Stimulated activated CD8-positive, alpha-beta memory T cell treated with anti-CD3 and anti-CD28 coated beads, Interleukin-4, amount 100 ng/mL, for 4 hours (primary cell): Measurements from ENCODE around the gene SLC25A17.
"Not testable (repeated sequence)": the region's sequence is repeated elsewhere in the genome, so short reads cannot be mapped to it uniquely, and the experiment has no call there.

Source experiments
- DNase-seq, 2 donors: peaks; one replicate each; pipeline ENCODE4 v3.0.0-alpha.2; 2020; ENCODE audit warnings: low read depth in 2 of 2, low spot score in 1 of 2

Gene SLC25A17

GRCh38 chr22:40819599-40820140 lies 524 bp upstream of the SLC25A17 start:
- no peak for DNase-seq

GRCh38 chr22:40818192-40818746 lies 877 bp downstream of the SLC25A17 start:
- DNase-seq, result no peak

DNA sequence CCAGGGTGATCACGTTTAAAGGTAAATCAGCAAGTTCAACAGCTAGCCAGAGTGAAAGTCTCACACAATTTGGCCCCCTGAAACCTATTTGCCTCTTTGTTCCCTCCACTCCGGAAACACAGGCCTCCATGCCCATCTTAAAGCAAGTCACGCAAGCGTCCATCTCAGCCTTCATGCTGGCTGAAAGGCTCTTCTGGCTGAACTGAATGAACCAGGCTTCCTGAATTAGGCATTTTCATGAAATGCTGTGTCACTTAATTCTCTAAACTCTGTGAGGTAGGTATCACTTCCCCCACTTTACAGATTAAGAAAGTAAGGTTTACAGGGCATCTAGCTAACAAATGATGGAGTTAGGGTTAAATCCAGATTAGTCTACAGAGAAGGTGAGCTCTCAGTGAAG lies 1.4 kb downstream of the SLC25A17 start:
- DNase-seq, result no peak

DNA sequence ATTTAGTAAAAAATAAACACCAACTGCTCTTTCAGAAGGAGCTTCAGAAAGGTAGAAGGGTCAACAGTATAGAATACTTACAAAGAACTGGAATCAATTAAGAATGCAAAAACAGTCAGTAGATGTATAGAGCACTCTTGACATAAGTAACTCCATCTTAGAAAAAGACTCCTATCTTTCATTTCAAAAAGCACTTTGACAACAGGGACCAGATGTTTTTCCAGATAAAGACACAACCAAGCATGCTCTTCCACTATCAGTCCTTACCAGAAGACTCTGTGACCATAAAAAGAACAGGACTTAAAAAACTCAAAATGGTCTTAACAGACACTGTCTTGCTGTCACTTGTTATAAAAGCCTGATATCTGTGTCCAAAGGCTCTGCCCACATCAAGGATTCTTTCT lies 5.2 kb downstream of the SLC25A17 start:
- no peak for DNase-seq

DNA sequence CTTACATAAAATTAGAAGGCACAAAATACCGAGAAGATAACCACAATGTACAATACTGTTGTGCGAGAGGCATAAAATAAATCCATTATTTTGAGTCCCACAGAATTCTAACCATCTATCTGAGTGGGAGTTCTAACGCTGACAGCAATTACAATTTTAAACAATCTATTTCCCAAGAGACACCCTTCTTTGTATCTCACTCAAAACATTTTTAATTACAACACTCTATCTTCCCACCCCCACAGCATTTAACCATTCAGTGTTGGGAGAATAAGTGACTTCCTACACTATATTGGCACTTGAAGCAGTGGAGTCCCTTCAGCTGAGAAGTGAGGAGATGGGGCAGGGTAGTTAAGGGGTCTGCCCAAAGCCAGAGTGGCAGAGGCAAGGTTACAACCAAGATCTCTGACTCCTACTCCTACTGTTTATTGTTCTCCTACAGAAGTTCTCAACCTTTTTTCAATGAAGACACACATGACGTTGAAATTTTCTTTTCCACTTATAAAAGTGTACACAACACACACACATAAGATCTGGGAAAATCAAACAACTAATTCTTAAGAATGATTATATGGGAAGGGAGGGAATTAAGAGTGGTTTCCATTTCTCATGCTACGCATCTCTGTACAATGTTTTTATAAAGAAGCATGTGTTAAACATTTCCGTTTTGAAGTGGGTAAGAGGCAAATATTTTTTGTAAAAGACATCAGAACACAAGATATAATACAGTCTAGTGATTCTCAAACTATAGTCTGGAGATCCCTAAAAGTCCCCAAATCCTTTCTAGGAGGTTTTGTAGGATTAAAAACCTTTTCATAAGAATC lies 10.9 kb downstream of the SLC25A17 start:
- no peak for DNase-seq

DNA sequence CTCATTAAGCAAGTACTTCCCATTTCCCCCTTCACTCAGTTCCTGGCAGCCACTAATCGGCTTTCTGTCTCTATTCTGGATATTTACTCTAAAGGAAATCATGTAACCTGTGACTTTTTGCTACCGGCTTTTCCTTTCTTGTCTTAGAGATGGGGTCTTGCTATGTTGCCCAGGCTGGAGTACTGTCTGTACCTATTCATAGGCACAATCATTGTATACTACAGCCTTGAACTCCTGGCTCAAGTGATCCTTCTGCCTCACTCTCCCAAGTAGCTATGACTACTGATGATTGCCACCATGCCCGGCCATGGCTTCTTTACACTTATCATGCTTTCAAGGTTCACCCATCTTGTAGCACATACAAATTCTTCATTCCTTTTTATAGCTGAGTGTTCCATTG lies 12.4 kb downstream of the SLC25A17 start:
- no peak for DNase-seq

DNA sequence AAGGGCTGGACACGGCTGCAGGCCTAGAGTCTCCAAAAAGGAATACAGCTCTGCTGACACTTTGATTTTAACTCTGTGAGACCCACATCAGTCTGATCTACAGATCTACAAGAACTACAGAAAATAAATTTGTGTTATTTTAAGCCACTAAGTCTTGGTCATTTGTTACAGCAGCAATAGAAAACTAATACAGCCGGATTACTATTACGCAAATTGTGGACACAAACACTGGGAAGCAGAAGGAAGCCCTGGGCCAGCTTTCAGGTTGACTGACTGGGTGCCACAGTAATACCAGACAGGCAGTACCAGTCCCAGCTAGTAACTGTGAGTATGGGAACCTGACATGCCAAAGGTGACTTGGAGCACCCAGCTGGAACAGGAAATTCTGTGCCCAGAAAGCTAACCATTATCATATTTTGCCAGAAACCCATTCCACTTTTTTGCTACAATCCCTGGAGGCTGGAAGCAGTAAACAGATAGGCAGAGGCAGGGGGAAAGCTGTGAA lies 13.4 kb downstream of the SLC25A17 start:
- DNase-seq, result no peak

- DNase-seq, result no peak
Observed at GRCh38 chr22:40805239-40805638, 13.9 kb downstream of the SLC25A17 start.

- no peak for DNase-seq
Observed at GRCh38 chr22:40803321-40803720, 15.8 kb downstream of the SLC25A17 start.

- no peak for DNase-seq
Observed at GRCh38 chr22:40799008-40799407, 20.1 kb downstream of the SLC25A17 start.

- DNase-seq, result no peak
Observed at GRCh38 chr22:40797427-40797826, 21.7 kb downstream of the SLC25A17 start.

- DNase-seq, result no peak
Observed at GRCh38 chr22:40792451-40792850, 26.7 kb downstream of the SLC25A17 start.

DNA sequence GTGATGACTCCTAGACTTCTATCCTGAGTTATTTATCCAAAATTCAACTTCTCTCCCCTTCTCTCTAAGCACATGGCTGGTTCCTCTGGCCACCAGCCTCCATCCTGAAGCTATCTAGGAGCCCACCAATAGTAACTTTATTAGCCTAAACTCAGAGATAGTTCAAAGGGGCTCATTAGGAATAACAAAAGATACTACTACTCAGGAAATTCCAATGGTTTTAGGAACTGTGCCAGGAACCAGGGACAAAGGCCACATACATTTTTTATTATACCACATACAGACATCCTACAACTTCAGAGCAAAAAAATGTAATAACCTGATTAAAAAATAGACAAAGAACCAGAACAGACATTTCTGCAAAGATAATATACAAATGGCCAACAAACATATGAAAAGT lies 27.9 kb downstream of the SLC25A17 start:
- DNase-seq, result no peak

DNA sequence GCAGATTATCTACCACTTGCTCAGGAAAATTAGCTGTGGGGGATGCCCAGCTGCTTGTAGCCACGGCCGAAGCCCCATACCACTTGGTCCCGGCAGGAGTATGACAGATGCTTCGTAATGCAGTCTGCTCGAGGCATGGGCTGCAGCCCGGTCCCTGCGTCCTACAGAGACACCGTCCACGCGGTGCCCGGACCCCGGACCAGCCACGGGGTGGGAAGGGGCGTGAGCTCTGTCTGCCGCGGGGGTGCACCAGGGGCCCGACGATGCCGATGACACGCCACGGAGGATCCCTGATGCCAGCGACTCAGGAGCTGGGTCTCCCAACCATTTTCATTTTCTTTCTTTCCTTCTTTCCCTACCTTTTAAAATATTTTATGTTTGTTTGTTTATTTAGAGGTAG lies 30.0 kb downstream of the SLC25A17 start:
- no peak for DNase-seq

DNA sequence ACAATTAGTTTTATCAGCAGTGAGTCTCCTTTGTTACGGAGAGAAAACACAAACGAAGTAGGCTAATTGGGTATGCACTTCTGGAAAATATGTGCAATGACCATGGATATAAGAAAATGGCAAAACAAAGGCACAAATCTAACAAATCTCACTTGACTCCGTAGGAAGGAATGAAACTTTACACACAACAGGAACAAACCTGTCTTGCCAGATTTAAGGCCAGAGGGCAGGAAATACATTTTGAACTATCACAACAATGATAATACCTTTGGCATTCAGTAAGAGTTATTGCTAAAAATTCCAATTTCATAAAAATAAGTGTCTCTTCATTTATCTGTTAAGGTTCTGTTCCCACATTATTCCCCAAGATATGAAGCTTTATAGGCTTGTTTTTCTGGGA lies 36.6 kb downstream of the SLC25A17 start:
- DNase-seq, result no peak

GRCh38 chr22:40781749-40782148 lies 37.4 kb downstream of the SLC25A17 start:
- DNase-seq, result not testable (repeated sequence)

DNA sequence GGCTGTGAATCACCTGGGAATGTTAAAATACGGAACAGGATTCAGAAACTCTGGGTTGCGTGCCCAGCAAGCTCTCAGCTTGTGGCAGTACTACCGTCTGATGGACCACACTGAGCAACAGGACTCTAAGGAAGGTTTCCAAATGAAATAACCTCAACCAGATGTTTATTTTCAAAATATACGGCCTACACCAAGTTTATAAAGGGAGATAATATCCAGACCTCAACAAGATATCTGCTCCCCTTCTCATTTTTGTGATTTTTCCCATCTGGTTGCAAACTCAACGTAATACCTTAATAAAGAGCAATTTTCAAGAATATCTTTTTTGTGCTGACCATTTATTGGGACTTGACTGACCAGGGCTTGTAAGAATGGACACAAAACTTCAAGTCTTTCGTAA lies 49.4 kb downstream of the SLC25A17 start:
- no peak for DNase-seq

- no peak for DNase-seq
Observed at GRCh38 chr22:40768206-40768605, 50.9 kb downstream of the SLC25A17 start.

DNA sequence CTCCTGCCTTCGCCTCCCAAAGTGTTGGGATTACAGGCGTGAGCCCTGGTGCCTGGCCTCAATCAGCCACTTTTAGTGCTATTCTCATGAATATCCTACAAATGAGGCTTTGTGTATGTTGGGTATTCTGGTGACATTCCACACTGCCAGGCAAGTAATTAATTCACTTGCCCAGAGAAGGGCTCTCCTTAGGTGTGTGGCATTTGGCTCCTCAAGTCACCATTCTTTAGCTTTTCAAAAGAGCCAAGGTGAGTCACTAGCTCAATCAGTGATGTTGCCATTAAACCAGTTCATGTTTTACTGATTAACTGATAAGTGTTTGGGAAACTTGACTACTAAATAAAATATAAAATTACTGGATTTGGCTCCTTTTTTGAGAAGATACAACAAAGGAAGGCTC lies 52.2 kb downstream of the SLC25A17 start:
- no peak for DNase-seq

DNA sequence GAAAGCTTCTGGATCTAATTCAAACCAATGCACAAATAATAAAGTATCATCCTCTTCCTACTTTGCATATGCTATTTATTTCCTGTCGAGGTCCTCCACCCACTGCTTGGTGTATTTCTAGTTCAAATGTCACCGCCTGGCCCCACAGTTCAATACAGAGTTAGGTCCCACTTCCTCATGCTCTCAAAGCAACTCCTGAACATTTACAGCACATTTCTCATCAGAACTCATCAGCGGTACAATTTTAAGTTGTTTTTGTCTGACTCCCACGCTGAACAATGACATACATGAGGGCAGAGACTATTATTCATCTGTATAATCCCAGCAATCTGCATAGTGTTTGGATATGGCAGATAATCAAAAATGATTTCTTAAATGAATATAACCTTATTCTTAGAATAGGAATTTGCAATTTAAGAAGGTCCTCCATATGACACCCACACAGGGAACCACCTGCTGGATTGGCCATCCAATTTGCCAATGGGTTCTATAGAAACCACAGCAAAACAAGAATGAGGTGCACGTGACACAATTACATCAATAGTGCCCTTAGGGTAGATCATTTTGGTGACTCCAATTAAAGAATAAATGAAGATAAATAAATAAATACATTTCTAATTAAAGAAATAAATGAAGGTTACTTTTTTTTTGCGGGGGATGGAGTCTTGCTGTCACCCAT lies 54.2 kb downstream of the SLC25A17 start:
- DNase-seq, result no peak

DNA sequence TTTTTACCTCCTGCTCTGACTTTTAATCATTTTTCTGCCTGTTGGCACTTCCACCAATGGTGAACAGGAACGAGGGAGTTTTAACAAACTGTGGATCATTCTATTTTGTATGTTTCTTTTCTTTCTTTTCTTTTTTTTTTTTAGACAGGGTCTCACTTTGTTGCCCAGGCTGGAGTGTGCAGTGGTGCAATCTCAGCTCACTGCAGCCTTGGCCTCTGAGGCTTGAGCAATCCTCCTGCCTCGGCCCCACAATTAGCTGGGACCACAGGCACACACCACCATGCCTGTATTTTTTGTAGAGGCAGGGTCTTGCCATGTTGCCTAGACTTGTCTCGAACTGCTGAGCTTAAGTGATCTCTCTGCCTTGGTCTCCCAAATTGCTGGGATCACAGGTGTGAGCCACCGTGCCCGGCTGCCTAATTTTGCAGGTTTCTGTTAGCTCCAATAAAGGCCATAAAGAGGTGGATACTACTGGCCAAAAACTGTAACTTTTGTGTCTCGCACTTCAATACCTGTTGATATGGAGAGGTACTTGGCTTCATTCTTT lies 59.8 kb downstream of the SLC25A17 start:
- no peak for DNase-seq

- not testable (repeated sequence) for DNase-seq
Observed at GRCh38 chr22:40758851-40759250, 60.3 kb downstream of the SLC25A17 start.
